Body of pancreas (tissue), 4 donors: Measurements from ENCODE around the gene PBXIP1. TPM values are rescaled to one million over a fixed set of nuclear protein-coding genes. Genes with fewer than 3 reads are reported as not detected.

Source experiments
- ATAC-seq: fragments of 150-250 bp; one replicate; pipeline ENCODE4 v1.9.1; 2016
- DNase-seq, 4 donors: peaks; one replicate each; pipeline ENCODE4 v3.0.0-alpha.2; 2019
- H3K27ac ChIP-seq, 4 donors: fragments of 200-600 bp; sonication (generic); 1 replicate in 3 of 4; 2 replicates in 1 of 4; pipeline versions ENCODE4 v1.5.1 to v1.6.1; 2016 to 2019; ENCODE audit warnings: mild to moderate bottlenecking in 1 of 4, mixed read lengths in 1 of 4, moderate library complexity in 1 of 4
- H3K27me3 ChIP-seq, 2 donors: fragments of 200-600 bp; sonication (generic); one replicate each; pipeline ENCODE4 v1.6.0; 2016; ENCODE audit warnings: mild to moderate bottlenecking in 1 of 2
- H3K36me3 ChIP-seq, 2 donors: fragments of 200-600 bp; sonication (generic); replicated peaks in 1 of 2; 2 replicates each; pipeline ENCODE4 v1.5.1; 2016; ENCODE audit warnings: low read depth in 2 of 2; ENCODE audit not compliant: insufficient read depth in 1 of 2
- H3K4me1 ChIP-seq: fragments of 200-600 bp; sonication (generic); one replicate; pipeline ENCODE4 v1.6.0; 2016
- H3K4me3 ChIP-seq, 2 donors: fragments of 200-600 bp; sonication (generic); 1 replicate in 1 of 2; 2 replicates in 1 of 2; pipeline ENCODE4 v1.5.1; 2016 to 2019
- H3K9me3 ChIP-seq, 3 donors: fragments of 200-600 bp; sonication (generic); 1 replicate in 2 of 3; 2 replicates in 1 of 3; pipeline ENCODE4 v1.5.1; 2016
- CTCF ChIP-seq, 7 experiments: fragments of 450-650 bp in 4 of 7; fragments of 200-600 bp in 3 of 7; sonication (generic) in 3 of 7; IDR thresholded peaks; one replicate each; pipeline ENCODE4 v1.5.1; 2016 to 2019; ENCODE audit warnings: antibody characterized with exemption in 7 of 7
- POLR2A ChIP-seq, 3 donors: fragments of 450-650 bp; IDR thresholded peaks; one replicate each; pipeline ENCODE4 v1.6.1; 2016; ENCODE audit warnings: antibody characterized with exemption in 3 of 3, mild to moderate bottlenecking in 2 of 3
- WGBS, 2 donors: methylation state at CpG; one replicate each; pipeline ENCODE4 v1.1.5; 2017; 5-methylcytosine and 5-hydroxymethylcytosine counted together
- intact Hi-C: fragments of 100-400 bp; cut with DNase I; formaldehyde crosslinking; loops from one replicate; pipeline ENCODE4 v1.15.1; 2023
- total RNA-seq, 2 donors: library from RNA; depleted of rRNA; stranded (reverse); fragments of >200 nt; gene quantifications; one replicate each; pipeline ENCODE4 v1.1.0, GENCODE V29; 2016

Gene PBXIP1
- total RNA-seq, 2 donors from 2014 or later, result 26.0 to 60.7 TPM

- Histone ChIP-seq H3K27me3 (no peaks in the 10 kb centered on the region), H3K27ac (peak overlapping the region; percentile 90 to 100 (median 98)), H3K9me3 (no peaks in the 10 kb centered on the region), H3K4me3 (peak overlapping the region; percentile 70 to 80), H3K36me3 (no peaks in the 10 kb centered on the region), H3K4me1 (peaks cover 60% of the 10 kb centered on the region)
- WGBS, 2 donors, result 0 to 2% methylated on average over 19 to 37 of the region's 37 CpGs
- peak; percentile 50 to 57 (median 54) for DNase-seq
- no peak for ATAC-seq
- intact Hi-C loops, result no loop called here
- TF ChIP-seq CTCF (IDR thresholded peaks at IDR 0.05) (no peak), POLR2A (IDR thresholded peaks at IDR 0.05) (peak in 2 of 3 donors; percentile 44 to 45)
Measured at GRCh38 chr1:155003227-155003765, 47.4 kb upstream of the PBXIP1 start.

- no peaks in the 10 kb centered on the region for H3K36me3 ChIP-seq
- TF ChIP-seq CTCF (IDR thresholded peaks at IDR 0.05) (peak in 1 of 7 experiments; percentile 5), POLR2A (IDR thresholded peaks at IDR 0.05) (peak; percentile 12 to 53 (median 33))
- peak; percentile 70 to 73 (median 72) for DNase-seq
- intact Hi-C loops, result no loop called here
- no peaks in the 10 kb centered on the region for H3K27me3 ChIP-seq
- H3K27ac ChIP-seq, result peak within 1 kb of the TSS; percentile 90 to 100 (median 100)
- H3K9me3 ChIP-seq, result no peaks in the 10 kb centered on the region
- ATAC-seq, result peak; percentile 25
- 0% methylated on average over 9 to 28 of the region's 35 CpGs for WGBS, 2 donors
- peak within 1 kb of the TSS; percentile 70 to 80 for H3K4me3 ChIP-seq
- peaks cover 54% of the 10 kb centered on the region for H3K4me1 ChIP-seq
Measured at GRCh38 chr1:155002464-155003226, 46.7 kb upstream of the PBXIP1 start, which contains the start of gene ZBTB7B. Gene ZBTB7B, plus strand, starts transcription at chr1:155002802. Its CDS starts 11,859 bp downstream, at chr1:155014661.

GRCh38 chr1:155001675-155002463 is 46.0 kb upstream of the PBXIP1 start:
- Histone ChIP-seq H3K9me3 (no peaks in the 10 kb centered on the region), H3K27ac (peak overlapping the region; percentile 90 to 100 (median 100)), H3K4me1 (peaks cover 46% of the 10 kb centered on the region), H3K36me3 (no peaks in the 10 kb centered on the region), H3K27me3 (no peaks in the 10 kb centered on the region), H3K4me3 (peak overlapping the region; percentile 46 to 70)
- ATAC-seq (peak; percentile 77), DNase-seq (peak; percentile 100)
- WGBS, 2 donors, result 1% methylated on average over 13 to 35 of the region's 38 CpGs
- TF ChIP-seq CTCF (IDR thresholded peaks at IDR 0.05) (peak in 6 of 7 experiments; percentile 15 to 56 (median 28)), POLR2A (IDR thresholded peaks at IDR 0.05) (peak; percentile 60 to 91 (median 81))
- intact Hi-C loops, result no loop called here

GRCh38 chr1:155001425-155001674 is 45.5 kb upstream of the PBXIP1 start:
- H3K4me3 ChIP-seq, result peak overlapping the region; percentile 46 to 70
- H3K36me3 ChIP-seq, result no peaks in the 10 kb centered on the region
- peaks cover 41% of the 10 kb centered on the region for H3K4me1 ChIP-seq
- no peaks in the 10 kb centered on the region for H3K9me3 ChIP-seq
- ATAC-seq (no peak), DNase-seq (no peak)
- WGBS, 2 donors, result 0 to 1% methylated on average over 9 to 11 of the region's 11 CpGs
- TF ChIP-seq POLR2A (IDR thresholded peaks at IDR 0.05) (no peak), CTCF (IDR thresholded peaks at IDR 0.05) (no peak)
- no peaks in the 10 kb centered on the region for H3K27me3 ChIP-seq
- intact Hi-C loops, result no loop called here
- H3K27ac ChIP-seq, result peak overlapping the region; percentile 90 to 100 (median 100)
